GM04503 (cell line): ENCODE data around the gene TMEM245.
"Not testable (repeated sequence)": the region's sequence is repeated elsewhere in the genome, so short reads cannot be mapped to it uniquely, and the experiment has no call there.

Experiments
- DNase-seq: peaks from one replicate; pipeline ENCODE4 v3.0.0-alpha.2; 2012; ENCODE audit warnings: low read depth

The TMEM245 gene

GRCh38 chr9:108991479-108991878 is 128.3 kb downstream of the TMEM245 start:
- DNase-seq: no peak

GRCh38 chr9:108983885-108984284 is 135.9 kb downstream of the TMEM245 start:
- no peak for DNase-seq

- DNase-seq: no peak
These were observed 138.9 kb downstream of the TMEM245 start for GRCh38 chr9:108980893-108981292.

- no peak for DNase-seq
These were observed 141.5 kb downstream of the TMEM245 start for GRCh38 chr9:108978205-108978604.

- no peak for DNase-seq
These were observed 145.9 kb downstream of the TMEM245 start for GRCh38 chr9:108973895-108974294.

GRCh38 chr9:108972626-108973209 is 147.0 kb downstream of the TMEM245 start:
- DNase-seq: no peak

GRCh38 chr9:108972186-108972585 is 147.6 kb downstream of the TMEM245 start:
- DNase-seq: no peak

- DNase-seq: not testable (repeated sequence)
These were observed 148.4 kb downstream of the TMEM245 start for GRCh38 chr9:108971392-108971791.

GRCh38 chr9:108967916-108968315 is 151.8 kb downstream of the TMEM245 start:
- no peak for DNase-seq
